ENCODE results near the gene OR56A4.

Gene OR56A4

GRCh38 chr11:5955586-5955985, 51.2 kb downstream of the OR56A4 start:
- TF ChIP-seq MYC (IDR thresholded peaks at IDR 0.05; ENCODE audit: low read depth, low read length) (no peak), MAX (IDR thresholded peaks at IDR 0.05; ENCODE audit: low read depth, low read length) (no peak), CTCF (IDR thresholded peaks at IDR 0.05; ENCODE audit: low read depth, low read length) (no peak), POLR2A (IDR thresholded peaks at IDR 0.05; ENCODE audit: extremely low read depth, insufficient read length) (no peak)
- no peak for DNase-seq (ENCODE audit: low read depth)

More at GRCh38 chr11:5955586-5955985, 51.2 kb downstream of the OR56A4 start:
- no peak overlapping the region for H3K4me3 ChIP-seq (ENCODE audit: low read depth, low read length)

All from NB4 (cell line).